HepG2 (cell line): ENCODE results near the gene SERINC4. TPM values are rescaled to one million over a fixed set of nuclear protein-coding genes. Genes with fewer than 3 reads are reported as not detected.

Experiments used
- ATRX ChIP-seq: sonication (generic); formaldehyde crosslinking; IDR thresholded peaks from 2 replicates; pipeline ENCODE4 v1.4.0; 2020; ENCODE audit warnings: missing genetic modification reagents, borderline replicate concordance
- BRF2 ChIP-seq: sonication (generic); formaldehyde crosslinking; IDR thresholded peaks from 2 replicates; pipeline ENCODE4 v1.8.1; 2022; ENCODE audit warnings: mild to moderate bottlenecking, missing genetic modification reagents
- EHMT2 ChIP-seq: fragments of 200-600 bp; sonication (generic); IDR thresholded peaks from 2 replicates; pipeline ENCODE4 v1.7.0; 2017; ENCODE audit warnings: antibody characterized with exemption, low read depth, low read length, borderline replicate concordance
- ERF ChIP-seq: IDR thresholded peaks from 2 replicates; pipeline ENCODE4 v1.6.1; 2018; ENCODE audit warnings: missing biosample characterization, missing genetic modification reagents
- ETV5 ChIP-seq: IDR thresholded peaks from 2 replicates; pipeline ENCODE4 v1.6.1; 2018; ENCODE audit warnings: missing biosample characterization, missing genetic modification reagents, inconsistent platforms, borderline replicate concordance
- FOXA1 ChIP-seq, 2 experiments: fragments of 450-650 bp in 1 of 2; sonication (generic) in 1 of 2; formaldehyde crosslinking in 1 of 2; IDR thresholded peaks; 2 replicates each; pipeline versions ENCODE4 v1.4.0 to v1.6.1; 2016 to 2020; ENCODE audit warnings: missing genetic modification reagents in 1 of 2
- GATAD2A ChIP-seq: IDR thresholded peaks from 2 replicates; pipeline ENCODE4 v1.6.1; 2016
- HBP1 ChIP-seq: IDR thresholded peaks from 2 replicates; pipeline ENCODE4 v1.6.1; 2016; ENCODE audit warnings: low read depth, control low read depth
- HIVEP1 ChIP-seq: sonication (generic); formaldehyde crosslinking; IDR thresholded peaks from 2 replicates; pipeline ENCODE4 v1.4.0; 2020; ENCODE audit warnings: mild to moderate bottlenecking, missing genetic modification reagents
- HNRNPLL ChIP-seq: fragments of 200-400 bp; formaldehyde crosslinking; IDR thresholded peaks from 2 replicates; pipeline ENCODE4 v1.6.1; 2017; ENCODE audit warnings: mild to moderate bottlenecking, low read depth, low read length; ENCODE audit not compliant: poor library complexity, severe bottlenecking
- MXD4 ChIP-seq: IDR thresholded peaks from 2 replicates; pipeline ENCODE4 v1.6.1; 2016; ENCODE audit warnings: mild to moderate bottlenecking, missing biosample characterization, missing genetic modification reagents
- PCBP1 ChIP-seq: fragments of 200-400 bp; formaldehyde crosslinking; IDR thresholded peaks from 2 replicates; pipeline ENCODE4 v1.6.1; 2017; ENCODE audit warnings: mild to moderate bottlenecking, low read depth, low read length, borderline replicate concordance
- SMAD9 ChIP-seq: sonication (generic); formaldehyde crosslinking; IDR thresholded peaks from 2 replicates; pipeline ENCODE4 v1.5.1; 2020; ENCODE audit warnings: mild to moderate bottlenecking, missing genetic modification reagents
- SRSF9 ChIP-seq: fragments of 200-400 bp; formaldehyde crosslinking; IDR thresholded peaks from 2 replicates; pipeline ENCODE4 v1.6.1; 2018; ENCODE audit warnings: borderline replicate concordance, mild to moderate bottlenecking, low read depth, low read length; ENCODE audit not compliant: insufficient read depth, poor library complexity, severe bottlenecking
- TCF7L2 ChIP-seq: IDR thresholded peaks from 2 replicates; pipeline ENCODE4 v1.6.1; 2011; ENCODE audit warnings: mild to moderate bottlenecking, low read depth, low read length, moderate library complexity
- TFDP2 ChIP-seq: sonication (generic); formaldehyde crosslinking; IDR thresholded peaks from 2 replicates; pipeline ENCODE4 v1.4.0; 2020; ENCODE audit warnings: missing genetic modification reagents
- THYN1 ChIP-seq: sonication (generic); formaldehyde crosslinking; IDR thresholded peaks from 2 replicates; pipeline ENCODE4 v1.8.1; 2023; ENCODE audit warnings: low read depth, mild to moderate bottlenecking, moderate library complexity, missing genetic modification reagents, borderline replicate concordance
- ZBTB37 ChIP-seq: sonication (generic); formaldehyde crosslinking; IDR thresholded peaks from 2 replicates; pipeline ENCODE4 v1.4.0; 2020; ENCODE audit warnings: mild to moderate bottlenecking, missing genetic modification reagents
- ZBTB43 ChIP-seq: sonication (generic); formaldehyde crosslinking; conservative IDR thresholded peaks from 2 replicates; pipeline ENCODE4 v1.4.0; 2020; ENCODE audit warnings: missing genetic modification reagents
- ZEB1 ChIP-seq: IDR thresholded peaks from 2 replicates; pipeline ENCODE4 v1.6.1; 2012; ENCODE audit warnings: mild to moderate bottlenecking, low read depth, inconsistent platforms; ENCODE audit not compliant: insufficient replicate concordance
- ZNF124 ChIP-seq: sonication (generic); formaldehyde crosslinking; IDR thresholded peaks from 2 replicates; pipeline ENCODE4 v1.4.0; 2020; ENCODE audit warnings: missing genetic modification reagents
- ZNF24 ChIP-seq: fragments of 450-650 bp; IDR thresholded peaks from 2 replicates; pipeline ENCODE4 v1.6.1; 2017; ENCODE audit warnings: antibody characterized with exemption, mild to moderate bottlenecking
- ZNF660 ChIP-seq: sonication (generic); formaldehyde crosslinking; IDR thresholded peaks from 2 replicates; pipeline ENCODE4 v1.5.1; 2020; ENCODE audit warnings: mild to moderate bottlenecking, low read depth, missing genetic modification reagents, borderline replicate concordance
- polyA plus RNA-seq, 8 experiments: library from polyadenylated mRNA; depleted of rRNA in 3 of 8; stranded (reverse) in 7 of 8; unstranded in 1 of 8; fragments of >200 nt; fragmentation: Illumina TruSeq in 4 of 8; extraction: Trizol in 4 of 8; gene quantifications; 2 replicates each; pipeline versions ENCODE4 v1.2.1 to v1.2.3, GENCODE V29; 2011 to 2016; ENCODE audit warnings: low read depth in 4 of 8, missing spikeins in 1 of 8, mixed read lengths in 1 of 8; ENCODE audit not compliant: insufficient read depth in 1 of 8
- total RNA-seq, 5 experiments: library from RNA; depleted of rRNA; stranded (reverse); fragments of >200 nt; fragmentation: Illumina TruSeq; extraction: Trizol; gene quantifications; 2 replicates each; pipeline ENCODE4 v1.2.3, GENCODE V29; 2016; ENCODE audit warnings: low read depth in 1 of 5

The SERINC4 gene
- total and polyA plus RNA-seq, 2 of the 13 experiments (the other 11 are each of a cell fraction or from before 2014, with no cell fraction given), result not detected

- TF ChIP-seq TFDP2 (CRISPR knock-in tag) (peak; percentile 89), EHMT2 (no peak), THYN1 (no peak), GATAD2A (no peak), SMAD9 (CRISPR knock-in tag) (no peak), BRF2 (CRISPR knock-in tag) (no peak), HIVEP1 (no peak), FOXA1 (IDR thresholded peaks at IDR 0.05) (no peak), FOXA1 (CRISPR knock-in tag; IDR thresholded peaks at IDR 0.05) (no peak), ZNF24 (no peak), ZEB1 (no peak), SRSF9 (no peak), HNRNPLL (peak; percentile 92), ZBTB43 (CRISPR knock-in tag) (no peak; the same call in 1 of the 2 replicates), HBP1 (CRISPR knock-in tag) (no peak; the same call in 1 of the 2 replicates), MXD4 (CRISPR knock-in tag) (peak; percentile 75), ATRX (CRISPR knock-in tag) (no peak), ERF (peak; percentile 73; the same call in 1 of the 2 replicates), ETV5 (CRISPR knock-in tag) (0 out of 2 replicates have a peak, but pooled peaks have one; percentile 33), PCBP1 (peak; percentile 24; the same call in 1 of the 2 replicates), ZBTB37 (CRISPR knock-in tag) (0 out of 2 replicates have a peak, but pooled peaks have one; percentile 42), ZNF660 (no peak), ZNF124 (peak; percentile 69; the same call in 1 of the 2 replicates), TCF7L2 (no peak)
Observed at GRCh38 chr15:43791993-43792760, 7.8 kb downstream of the SERINC4 start, which contains the start of gene SERF2 (continued).
